ENCODE measurements around the gene RAD51B.

GRCh38 chr14:68539241-68539737 lies 719.7 kb downstream of the RAD51B start:
- TF ChIP-seq POLR2AphosphoS5 (IDR thresholded peaks at IDR 0.05; ENCODE audit: low read depth) (no peak), CTCF (IDR thresholded peaks at IDR 0.05; ENCODE audit: insufficient read depth, low read length) (no peak), REST (IDR thresholded peaks at IDR 0.05; ENCODE audit: insufficient replicate concordance, low read depth) (no peak), SPI1 (IDR thresholded peaks at IDR 0.05; ENCODE audit: borderline replicate concordance, low read depth) (no peak)

Measured in HL-60 (cell line).